ENCODE data around the gene EPS8L2. TPM values are rescaled to one million over a fixed set of nuclear protein-coding genes. Genes with fewer than 3 reads are reported as not detected.

Gene EPS8L2
- total RNA-seq, 1 experiment from 2014 or later = 92.8 TPM

DNA sequence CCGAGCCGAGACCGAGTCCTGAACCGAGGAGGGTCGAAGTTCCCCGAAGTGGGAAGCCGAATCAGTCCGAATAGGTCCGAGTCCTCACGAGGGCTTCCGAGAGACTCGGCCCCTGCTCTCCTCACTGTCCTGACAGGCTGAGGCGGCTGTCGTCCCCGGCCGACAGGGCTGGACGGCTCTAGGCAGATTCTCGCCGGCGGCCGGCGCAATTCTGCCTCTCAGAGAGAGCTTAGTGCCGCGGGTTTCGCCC is 10.8 kb upstream of the EPS8L2 start:
- WGBS (ENCODE audit: extremely low coverage, insufficient read length, low lambda C conversion rate) = no CpG with 5 or more reads among the region's 25 CpGs
- H3K4me3 Mint-ChIP-seq = peak overlapping the region; percentile 80 to 88
- peak overlapping the region; percentile 80 for H3K9ac ChIP-seq (ENCODE audit: extremely low read depth, insufficient read length, low read length)

More for the DNA sequence above, 10.8 kb upstream of the EPS8L2 start:
- Histone ChIP-seq H2AK5ac (ENCODE audit: insufficient read length, low read length) (no peak overlapping the region), H3K4me1 (ENCODE audit: insufficient read depth, low read length) (peaks cover 14% of the 10 kb centered on the region; the same call in 1 of the 2 replicates), H3K56ac (ENCODE audit: insufficient read length, low read depth, low read length) (no peak overlapping the region), H4K91ac (ENCODE audit: insufficient read length, low read depth, low read length) (no peak overlapping the region), H2BK120ac (ENCODE audit: low read depth, low read length, poor library complexity, severe bottlenecking) (no peak overlapping the region), H3K27ac (ENCODE audit: insufficient read length, low read depth, low read length) (peak overlapping the region; percentile 50), H3K23ac (ENCODE audit: insufficient read length, low read depth, low read length) (no peak overlapping the region), H3K23me2 (ENCODE audit: insufficient read length, low read depth, low read length, poor library complexity, severe bottlenecking) (no peaks in the 10 kb centered on the region), H2BK15ac (ENCODE audit: low read depth, low read length) (no peak overlapping the region), H2AFZ (ENCODE audit: low read length) (no peak overlapping the region), H2BK5ac (ENCODE audit: insufficient read length, low read length) (no peak overlapping the region), H3K79me1 (ENCODE audit: insufficient read depth, low read depth, low read length, poor library complexity, severe bottlenecking) (peaks cover 3% of the 10 kb centered on the region), H3K27me3 (ENCODE audit: insufficient read depth, low read length) (no peaks in the 10 kb centered on the region), H2BK12ac (ENCODE audit: insufficient read length, low read depth, low read length) (no peak overlapping the region), H2BK20ac (ENCODE audit: low read depth, low read length, poor library complexity, severe bottlenecking) (no peak overlapping the region), H3K4ac (ENCODE audit: low read depth, low read length) (no peak overlapping the region; the same call in 1 of the 2 replicates), H4K8ac (replicated peaks; ENCODE audit: insufficient read length, low read depth, low read length) (no peak overlapping the region), H3K14ac (ENCODE audit: insufficient read depth, low read length) (peak overlapping the region; percentile 99), H3K18ac (ENCODE audit: insufficient read length, low read depth, low read length) (peak overlapping the region; percentile 98), H3K9me3 (ENCODE audit: control insufficient read depth, low read depth, low read length) (no peaks in the 10 kb centered on the region), H4K5ac (ENCODE audit: insufficient read length, low read depth, low read length) (no peak overlapping the region), H3K4me2 (ENCODE audit: insufficient read depth, insufficient read length, low read length) (peak overlapping the region; percentile 28), H3K79me2 (ENCODE audit: insufficient read depth, low read length) (peaks cover 13% of the 10 kb centered on the region; the same call in 1 of the 2 replicates), H4K20me1 (ENCODE audit: control insufficient read depth, insufficient read depth, insufficient read length) (no peaks in the 10 kb centered on the region), H3T11ph (ENCODE audit: low read length) (no peak overlapping the region)
- Mint-ChIP-seq H3K27me3 (ENCODE audit: low read depth) (no peaks in the 10 kb centered on the region; the same call in 1 of the 2 replicates), H3K36me3 (ENCODE audit: insufficient read depth in 1 of 3, low read depth in 3 of 3) (peaks cover 4 to 18% (median 17%) of the 10 kb centered on the region in 3 experiments), H3K27ac (peak overlapping the region; percentile 95 to 98 (median 96)), H3K4me1 (peaks cover 38 to 43% of the 10 kb centered on the region in 2 experiments), H3K9me3 (no peaks in the 10 kb centered on the region; a peak in 2 of 5 replicates)
- no peak for TF ChIP-seq CTCF (conservative IDR thresholded peaks at IDR 0.05)
- DNase-seq = no peak
